Activated T-helper 1 cell treated with anti-CD3 and anti-CD28 coated beads, Interleukin-2, amount 50 U/mL, for 16 hours (primary cell): ENCODE measurements around the gene RAD23B.

Experiments
- DNase-seq, 2 donors: peaks; one replicate each; pipeline ENCODE4 v3.0.0-alpha.2; 2020; ENCODE audit warnings: low read depth in 1 of 2, low spot score in 1 of 2

RAD23B gene

GRCh38 chr9:107268560-107268959 is 14.5 kb upstream of the RAD23B start:
- DNase-seq: no peak

- no peak for DNase-seq
These were observed 13.8 kb upstream of the RAD23B start for GRCh38 chr9:107269254-107269653.

GRCh38 chr9:107269681-107270080 is 13.4 kb upstream of the RAD23B start:
- no peak for DNase-seq

GRCh38 chr9:107270082-107270481 is 13.0 kb upstream of the RAD23B start:
- DNase-seq: no peak

GRCh38 chr9:107270580-107270979 is 12.5 kb upstream of the RAD23B start:
- DNase-seq: no peak

GRCh38 chr9:107273634-107274033 is 9.4 kb upstream of the RAD23B start:
- DNase-seq: no peak

- no peak for DNase-seq
These were observed 9.0 kb upstream of the RAD23B start for GRCh38 chr9:107274096-107274495.

GRCh38 chr9:107274953-107275422 is 8.1 kb upstream of the RAD23B start:
- no peak for DNase-seq

- DNase-seq: no peak
These were observed 7.5 kb upstream of the RAD23B start for GRCh38 chr9:107275530-107275929.

- DNase-seq: no peak
These were observed 5.9 kb upstream of the RAD23B start for GRCh38 chr9:107276966-107277710.

GRCh38 chr9:107277801-107278200 is 5.3 kb upstream of the RAD23B start:
- DNase-seq: no peak

- no peak for DNase-seq
These were observed 4.0 kb upstream of the RAD23B start for GRCh38 chr9:107279086-107279485.

GRCh38 chr9:107280543-107280942 is 2.5 kb upstream of the RAD23B start:
- no peak for DNase-seq

GRCh38 chr9:107281184-107281583 is 1.9 kb upstream of the RAD23B start:
- DNase-seq: no peak

GRCh38 chr9:107281922-107282667 is 984 bp upstream of the RAD23B start:
- no peak for DNase-seq

GRCh38 chr9:107283623-107284616 is 841 bp downstream of the RAD23B start:
- DNase-seq: peak; percentile 8 to 36

- no peak for DNase-seq
These were observed 1.6 kb downstream of the RAD23B start for GRCh38 chr9:107284636-107285035.

GRCh38 chr9:107285286-107285685 is 2.2 kb downstream of the RAD23B start:
- no peak for DNase-seq

GRCh38 chr9:107286057-107286456 is 3.0 kb downstream of the RAD23B start:
- no peak for DNase-seq

- DNase-seq: no peak
These were observed 5.6 kb downstream of the RAD23B start for GRCh38 chr9:107288701-107289100.

- no peak for DNase-seq
These were observed 7.5 kb downstream of the RAD23B start for GRCh38 chr9:107290619-107291018.
